PC-9 (cell line): Measurements from ENCODE around the gene CCNC. TPM values are rescaled to one million over a fixed set of nuclear protein-coding genes. Genes with fewer than 3 reads are reported as not detected.

Experiments used
- BruUV-seq: library from RNA; stranded (reverse); fragments of 400-500 nt; replicated peaks from 2 replicates; lab custom pipeline; 2021; lab: Mats Ljungman, UMichigan
- CTCF ChIA-PET: fragments of 300-600 bp; sonication (Branson Sonifier 250); formaldehyde crosslinking; loops from one replicate; lab custom pipeline; 2022; ENCODE audit warnings: antibody characterized with exemption; lab: Charles Lee
- POLR2A ChIA-PET: fragments of 300-600 bp; sonication (Branson Sonifier 250); formaldehyde crosslinking; loops from one replicate; lab custom pipeline; 2022; ENCODE audit warnings: antibody characterized with exemption; ENCODE audit not compliant: unreplicated experiment; lab: Charles Lee
- DNase-seq, 2 experiments: peaks; one replicate each; pipeline versions ENCODE4 v3.0.0 to v3.0.0-alpha.2; 2015 to 2022; ENCODE audit warnings: mixed read lengths in 1 of 2
- H2AFZ ChIP-seq: fragments of 200-600 bp; sonication (generic); 2 replicates; pipeline ENCODE4 v1.8.1; 2017; ENCODE audit warnings: antibody characterized with exemption
- H3F3A ChIP-seq: fragments of 200-600 bp; sonication (generic); 2 replicates; pipeline ENCODE4 v1.8.1; 2017; ENCODE audit warnings: antibody characterized with exemption, mild to moderate bottlenecking, low read depth; ENCODE audit not compliant: insufficient read depth
- H3K27ac ChIP-seq: fragments of 200-600 bp; sonication (generic); 2 replicates; pipeline ENCODE4 v1.6.1; 2016; ENCODE audit warnings: mixed run types
- H3K27me3 ChIP-seq: fragments of 200-600 bp; sonication (generic); 2 replicates; pipeline ENCODE4 v1.6.1; 2016; ENCODE audit warnings: low read depth, mixed run types; ENCODE audit not compliant: insufficient read depth
- H3K36me3 ChIP-seq: fragments of 200-600 bp; sonication (generic); 2 replicates; pipeline ENCODE4 v1.6.1; 2016; ENCODE audit warnings: low read depth, mixed run types
- H3K4me1 ChIP-seq: fragments of 200-600 bp; sonication (generic); replicated peaks from 2 replicates; pipeline ENCODE4 v1.6.1; 2016; ENCODE audit warnings: mixed run types; ENCODE audit not compliant: insufficient read depth
- H3K4me2 ChIP-seq: fragments of 200-600 bp; sonication (generic); 2 replicates; pipeline ENCODE4 v1.6.1; 2017; ENCODE audit warnings: mixed run types
- H3K4me3 ChIP-seq: fragments of 200-600 bp; sonication (generic); 2 replicates; pipeline ENCODE4 v1.6.1; 2016; ENCODE audit warnings: mixed run types
- H3K79me2 ChIP-seq: fragments of 200-600 bp; sonication (generic); 2 replicates; pipeline ENCODE4 v1.6.1; 2017; ENCODE audit warnings: low read depth, mixed run types
- H3K9me2 ChIP-seq: fragments of 200-600 bp; sonication (generic); 2 replicates; pipeline ENCODE4 v1.8.1; 2017; ENCODE audit warnings: mild to moderate bottlenecking; ENCODE audit not compliant: insufficient read depth
- H3K9me3 ChIP-seq: fragments of 200-600 bp; sonication (generic); 2 replicates; pipeline ENCODE4 v1.8.1; 2016; ENCODE audit warnings: low read depth; ENCODE audit not compliant: insufficient read depth
- H4K20me1 ChIP-seq: fragments of 200-600 bp; sonication (generic); 2 replicates; pipeline ENCODE4 v1.8.1; 2017; ENCODE audit not compliant: insufficient read depth
- CTCF ChIP-seq: fragments of 200-600 bp; sonication (generic); conservative IDR thresholded peaks from 2 replicates; pipeline ENCODE4 v1.6.1; 2017; ENCODE audit warnings: mixed run types, antibody characterized with exemption, mild to moderate bottlenecking, moderate library complexity
- EZH2 ChIP-seq: fragments of 200-600 bp; sonication (generic); IDR thresholded peaks from 2 replicates; pipeline ENCODE4 v1.8.0; 2017; ENCODE audit warnings: antibody characterized with exemption, low read depth
- intact Hi-C: fragments of 100-400 bp; cut with micrococcal nuclease; formaldehyde crosslinking; loops from one replicate; pipeline ENCODE4 v1.10.0; 2022; ENCODE audit not compliant: unreplicated experiment
- total RNA-seq: library from RNA; stranded (reverse); gene quantifications from 2 replicates; pipeline ENCODE4 v1.2.3, GENCODE V29; 2021

The CCNC gene
- total RNA-seq, 1 experiment from 2014 or later = 83.7 TPM

GRCh38 chr6:99608886-99609482 is 40.5 kb upstream of the CCNC start:
- Histone ChIP-seq H3K79me2 (no peaks in the 10 kb centered on the region), H4K20me1 (no peaks in the 10 kb centered on the region), H3K9me2 (no peaks in the 10 kb centered on the region), H3K4me1 (no peaks in the 10 kb centered on the region), H3K9me3 (no peaks in the 10 kb centered on the region), H3K4me2 (no peak overlapping the region), H3K27me3 (0 out of 2 replicates have a peak, but pooled peaks cover 3% of the 10 kb centered on the region), H3K4me3 (no peak overlapping the region), H3F3A (no peaks in the 10 kb centered on the region), H3K36me3 (no peaks in the 10 kb centered on the region), H2AFZ (no peak overlapping the region), H3K27ac (no peak overlapping the region)
- ChIA-PET CTCF (no interaction called here), POLR2A (no interaction called here)
- TF ChIP-seq EZH2 (no peak), CTCF (no peak)
- intact Hi-C loops = no loop called here
- no TSS peak for BruUV-seq
- DNase-seq = no peak

- H3K4me1 ChIP-seq = no peaks in the 10 kb centered on the region
- H3K79me2 ChIP-seq = no peaks in the 10 kb centered on the region
- H3K9me2 ChIP-seq = no peaks in the 10 kb centered on the region
- CTCF ChIA-PET = interaction anchor here (0.7 kb wide), 1 partner anchor 31 kb away, joined by 3 read pairs; no protein-coding TSS in a partner anchor
- no peak overlapping the region for H3K4me2 ChIP-seq
- no peaks in the 10 kb centered on the region for H4K20me1 ChIP-seq
- no peaks in the 10 kb centered on the region for H3K36me3 ChIP-seq
- BruUV-seq = no TSS peak
- H3K27me3 ChIP-seq = 0 out of 2 replicates have a peak, but pooled peaks cover 3% of the 10 kb centered on the region
- H2AFZ ChIP-seq = no peak overlapping the region
- POLR2A ChIA-PET = no interaction called here
- H3F3A ChIP-seq = no peaks in the 10 kb centered on the region
- TF ChIP-seq CTCF = no peak
- no peak for TF ChIP-seq EZH2
- H3K4me3 ChIP-seq = no peak overlapping the region
- intact Hi-C loops = no loop called here
- DNase-seq = no peak
- no peaks in the 10 kb centered on the region for H3K9me3 ChIP-seq
- H3K27ac ChIP-seq = no peak overlapping the region
These were observed 39.8 kb upstream of the CCNC start for GRCh38 chr6:99608059-99608885.

GRCh38 chr6:99607416-99608036 is 39.1 kb upstream of the CCNC start:
- no peaks in the 10 kb centered on the region for H3K9me2 ChIP-seq
- CTCF ChIA-PET = interaction anchor here (0.7 kb wide), 1 partner anchor 31 kb away, joined by 3 read pairs; no protein-coding TSS in a partner anchor

More at GRCh38 chr6:99607416-99608036, 39.1 kb upstream of the CCNC start:
- Histone ChIP-seq H3F3A (no peaks in the 10 kb centered on the region), H3K27ac (no peak overlapping the region), H3K27me3 (0 out of 2 replicates have a peak, but pooled peaks cover 3% of the 10 kb centered on the region), H3K4me1 (no peaks in the 10 kb centered on the region), H3K9me3 (no peaks in the 10 kb centered on the region), H3K4me3 (no peak overlapping the region), H3K4me2 (no peak overlapping the region), H2AFZ (no peak overlapping the region), H3K36me3 (no peaks in the 10 kb centered on the region), H4K20me1 (no peaks in the 10 kb centered on the region), H3K79me2 (no peaks in the 10 kb centered on the region)
- TF ChIP-seq CTCF (no peak), EZH2 (no peak)
- no TSS peak for BruUV-seq
- POLR2A ChIA-PET = no interaction called here
- intact Hi-C loops = no loop called here
- no peak for DNase-seq
